CD4-positive, alpha-beta memory T cell (primary cell): Measurements from ENCODE around the gene DKK2. TPM values are rescaled to one million over a fixed set of nuclear protein-coding genes. Genes with fewer than 3 reads are reported as not detected.
A peak's percentile ranks its signal among the peaks of the same experiment; 100 is the strongest.

ENCODE experiments used
- CTCF ChIA-PET: fragments of 350-600 bp; sonication (Branson Sonifier 250); formaldehyde crosslinking; loops from one replicate; lab custom pipeline; 2021; ENCODE audit warnings: inconsistent platforms; ENCODE audit not compliant: partially characterized antibody; lab: Charles Lee
- POLR2A ChIA-PET: fragments of 350-600 bp; sonication (Branson Sonifier 250); formaldehyde crosslinking; loops from one replicate; lab custom pipeline; 2021; ENCODE audit not compliant: partially characterized antibody; lab: Charles Lee
- DNase-seq, 5 donors: peaks; one replicate each; pipeline versions ENCODE4 v3.0.0 to v3.0.0-alpha.2; 2020 to 2022; ENCODE audit warnings: mixed read lengths in 1 of 5
- H3K27ac ChIP-seq: one replicate; pipeline ENCODE4 v1.7.0; 2013; ENCODE audit warnings: low read depth, low read length
- H3K27me3 ChIP-seq: 2 replicates; pipeline ENCODE4 v1.7.0; 2013; ENCODE audit warnings: mild to moderate bottlenecking, low read length, moderate library complexity; ENCODE audit not compliant: insufficient read depth
- H3K36me3 ChIP-seq: 2 replicates; pipeline ENCODE4 v1.7.0; 2013; ENCODE audit warnings: mild to moderate bottlenecking, low read length, moderate library complexity; ENCODE audit not compliant: insufficient read depth
- H3K4me1 ChIP-seq: 2 replicates; pipeline ENCODE4 v1.7.0; 2013; ENCODE audit warnings: mild to moderate bottlenecking, low read length, moderate library complexity; ENCODE audit not compliant: insufficient read depth
- H3K4me3 ChIP-seq, 2 donors: one replicate each; pipeline ENCODE4 v1.7.0; 2013; ENCODE audit warnings: low read length in 2 of 2, mild to moderate bottlenecking in 1 of 2
- H3K9me3 ChIP-seq, 2 donors: one replicate each; pipeline ENCODE4 v1.7.0; 2013; ENCODE audit warnings: low read length in 2 of 2, control low read depth in 1 of 2; ENCODE audit not compliant: control insufficient read depth in 1 of 2
- H3K27ac Mint-ChIP-seq, 7 donors: one replicate each; pipeline ENCODE4 v1.8.0; 2020 to 2021; ENCODE audit warnings: mixed read lengths in 7 of 7, mild to moderate bottlenecking in 6 of 7, inconsistent platforms in 3 of 7, moderate library complexity in 3 of 7
- H3K27me3 Mint-ChIP-seq, 2 donors: one replicate each; pipeline ENCODE4 v1.8.0; 2020 to 2021; ENCODE audit warnings: mixed read lengths in 2 of 2
- H3K36me3 Mint-ChIP-seq, 2 donors: one replicate each; pipeline ENCODE4 v1.8.0; 2020 to 2021; ENCODE audit warnings: mixed read lengths in 2 of 2, inconsistent platforms in 1 of 2, mild to moderate bottlenecking in 1 of 2
- H3K4me1 Mint-ChIP-seq, 4 donors: one replicate each; pipeline ENCODE4 v1.8.0; 2020 to 2021; ENCODE audit warnings: mixed read lengths in 4 of 4, mild to moderate bottlenecking in 1 of 4
- H3K4me3 Mint-ChIP-seq, 8 donors: one replicate each; pipeline ENCODE4 v1.8.0; 2020 to 2021; ENCODE audit warnings: mixed read lengths in 8 of 8, mild to moderate bottlenecking in 7 of 8, moderate library complexity in 6 of 8, inconsistent platforms in 3 of 8
- H3K9me3 Mint-ChIP-seq, 8 donors: one replicate each; pipeline ENCODE4 v1.8.0; 2020 to 2021; ENCODE audit warnings: mixed read lengths in 8 of 8, mild to moderate bottlenecking in 5 of 8, inconsistent platforms in 3 of 8, moderate library complexity in 1 of 8
- intact Hi-C: fragments of 100-400 bp; cut with micrococcal nuclease; formaldehyde crosslinking; loops from one replicate; pipeline ENCODE4 v1.15.1; 2023
- polyA plus RNA-seq, 2 donors: library from polyadenylated mRNA; unstranded; fragments of 300-500 nt; fragmentation: Illumina TruSeq; gene quantifications; one replicate each; pipeline ENCODE4 v1.2.3, GENCODE V29; 2021
- total RNA-seq, 2 experiments: library from RNA; stranded (reverse); gene quantifications; one replicate each; pipeline ENCODE4 v1.2.3, GENCODE V29; 2021

DKK2 gene
- total and polyA plus RNA-seq, 4 experiments from 2014 or later: not detected

DNA sequence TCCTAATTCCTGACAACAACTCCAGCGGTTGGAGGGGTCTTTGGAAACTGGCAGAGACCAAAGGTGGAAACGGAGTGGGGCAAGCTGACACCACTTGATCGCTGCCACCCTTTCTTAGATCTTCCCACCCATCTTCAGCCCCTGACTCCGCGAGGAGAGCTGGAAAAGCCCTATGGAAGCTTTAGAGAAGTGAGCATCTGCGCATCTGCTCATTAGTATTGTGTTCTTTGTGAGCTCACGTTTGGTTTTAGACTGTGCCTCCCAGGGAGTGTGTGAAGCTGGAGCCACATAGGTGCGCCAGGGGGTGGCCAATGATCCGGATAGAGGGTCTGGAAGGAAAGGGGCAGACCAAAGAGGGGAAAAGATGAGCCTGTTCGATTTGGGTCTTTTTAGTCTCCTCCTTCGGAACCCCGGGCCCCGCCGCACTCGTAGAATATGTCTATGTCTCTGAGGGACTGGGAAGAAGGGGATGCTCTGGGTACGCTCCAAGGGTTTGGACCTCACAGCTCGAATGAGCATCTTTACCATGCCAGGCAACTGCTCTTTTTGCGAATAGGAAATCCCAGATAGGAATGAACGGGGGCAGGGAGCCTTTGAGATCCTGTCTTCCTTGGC, 578 bp upstream of the DKK2 start:
- Histone ChIP-seq H3K4me1 (peaks cover 12% of the 10 kb centered on the region), H3K4me3 (no peak overlapping the region), H3K27ac (no peak overlapping the region), H3K9me3 (no peaks in the 10 kb centered on the region), H3K27me3 (peaks cover 6% of the 10 kb centered on the region), H3K36me3 (no peaks in the 10 kb centered on the region)
- ChIA-PET CTCF (no interaction called here), POLR2A (no interaction called here)
- H3K9me3 Mint-ChIP-seq: peaks cover 0 to 6% (median 0%) of the 10 kb centered on the region in 8 donors
- peak overlapping the region in 7 of 8 donors; percentile 25 to 85 (median 76) for H3K4me3 Mint-ChIP-seq
- no peak for DNase-seq
- intact Hi-C loops: no loop called here
- H3K27me3 Mint-ChIP-seq: peaks cover 31 to 42% of the 10 kb centered on the region in 2 donors
- peaks cover 7 to 36% (median 16%) of the 10 kb centered on the region in 4 donors for H3K4me1 Mint-ChIP-seq
- H3K36me3 Mint-ChIP-seq: no peaks in the 10 kb centered on the region
- H3K27ac Mint-ChIP-seq: no peak overlapping the region

GRCh38 chr4:107034996-107035818, 906 bp downstream of the DKK2 start:
- peak overlapping the region in 1 of 7 donors; percentile 37 for H3K27ac Mint-ChIP-seq
- intact Hi-C loops: no loop called here
- H3K9me3 Mint-ChIP-seq: peaks cover 0 to 6% (median 0%) of the 10 kb centered on the region in 8 donors
- H3K4me3 Mint-ChIP-seq: peak overlapping the region in 7 of 8 donors; percentile 36 to 85 (median 77)
- H3K36me3 Mint-ChIP-seq: no peaks in the 10 kb centered on the region
- Histone ChIP-seq H3K36me3 (no peaks in the 10 kb centered on the region), H3K27ac (no peak overlapping the region), H3K27me3 (peaks cover 6% of the 10 kb centered on the region), H3K4me3 (no peak overlapping the region), H3K4me1 (peaks cover 12% of the 10 kb centered on the region), H3K9me3 (no peaks in the 10 kb centered on the region)
- H3K27me3 Mint-ChIP-seq: peaks cover 30 to 39% of the 10 kb centered on the region in 2 donors
- DNase-seq: no peak
- POLR2A ChIA-PET: no interaction called here
- H3K4me1 Mint-ChIP-seq: peaks cover 7 to 36% (median 16%) of the 10 kb centered on the region in 4 donors
- CTCF ChIA-PET: no interaction called here

DNA sequence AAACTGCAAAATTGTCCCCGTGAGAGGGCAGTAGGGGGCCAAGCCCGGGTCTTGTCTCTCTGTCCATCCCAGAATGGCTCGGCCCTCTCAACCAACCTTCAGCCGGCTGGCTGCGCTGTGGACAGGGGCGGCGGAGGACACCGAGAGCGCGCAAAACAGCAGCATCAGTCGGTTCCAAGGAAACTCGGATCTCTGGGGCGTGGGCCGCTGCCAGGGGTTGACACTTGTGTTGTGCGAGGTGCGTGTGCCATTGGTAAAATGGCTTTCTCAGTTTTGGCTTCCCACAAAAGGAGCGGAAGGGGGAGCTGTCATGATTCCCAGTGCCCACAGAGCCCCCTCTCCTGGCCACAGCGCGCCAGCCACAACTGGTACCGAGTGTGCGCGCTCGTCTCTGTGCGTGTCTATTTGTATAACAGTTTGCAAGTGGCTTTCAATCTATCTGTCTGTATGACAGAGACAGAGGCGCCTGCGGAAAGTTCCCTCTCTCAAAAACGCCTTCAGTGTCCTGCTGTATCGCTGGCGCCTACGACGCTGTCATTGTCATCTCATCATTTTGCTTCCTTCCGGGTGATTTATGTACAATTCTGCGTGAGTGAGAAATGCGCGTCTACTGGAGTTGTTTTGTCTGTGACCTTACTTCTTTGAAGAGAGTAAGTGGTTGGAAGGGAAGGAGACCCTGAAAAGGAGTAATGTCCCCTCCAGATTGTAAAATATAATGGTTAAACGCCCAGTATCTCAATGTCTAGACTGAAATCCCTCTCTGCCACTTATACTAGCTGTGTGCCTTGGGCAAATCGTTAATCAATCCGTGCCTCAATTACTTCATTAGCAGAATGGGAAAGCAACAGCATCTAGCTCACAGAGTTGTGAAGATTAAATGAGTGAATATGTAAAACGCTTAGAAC, 1.8 kb downstream of the DKK2 start:
- Mint-ChIP-seq H3K4me1 (peaks cover 7 to 36% (median 16%) of the 10 kb centered on the region in 4 donors), H3K36me3 (no peaks in the 10 kb centered on the region), H3K27me3 (peaks cover 27 to 38% of the 10 kb centered on the region in 2 donors), H3K4me3 (peak overlapping the region in 7 of 8 donors; percentile 21 to 82 (median 54)), H3K27ac (no peak overlapping the region), H3K9me3 (peaks cover 0 to 6% (median 0%) of the 10 kb centered on the region in 8 donors)
- peaks cover 12% of the 10 kb centered on the region for H3K4me1 ChIP-seq
- ChIA-PET POLR2A (no interaction called here), CTCF (no interaction called here)
- H3K36me3 ChIP-seq: no peaks in the 10 kb centered on the region
- no peak overlapping the region for H3K4me3 ChIP-seq
- DNase-seq: no peak
- peaks cover 6% of the 10 kb centered on the region for H3K27me3 ChIP-seq
- H3K27ac ChIP-seq: no peak overlapping the region
- intact Hi-C loops: no loop called here
- H3K9me3 ChIP-seq: no peaks in the 10 kb centered on the region

GRCh38 chr4:107027379-107027778, 8.7 kb downstream of the DKK2 start:
- intact Hi-C loops: no loop called here
- H3K27ac ChIP-seq: no peak overlapping the region
- no peaks in the 10 kb centered on the region for H3K4me1 ChIP-seq
- H3K4me3 ChIP-seq: no peak overlapping the region
- H3K27me3 ChIP-seq: no peaks in the 10 kb centered on the region
- Mint-ChIP-seq H3K4me1 (no peaks in the 10 kb centered on the region), H3K9me3 (no peaks in the 10 kb centered on the region), H3K27me3 (peaks cover 0 to 2% of the 10 kb centered on the region in 2 donors), H3K36me3 (no peaks in the 10 kb centered on the region), H3K27ac (no peak overlapping the region), H3K4me3 (no peak overlapping the region)
- CTCF ChIA-PET: no interaction called here
- DNase-seq: no peak
- H3K36me3 ChIP-seq: no peaks in the 10 kb centered on the region
- no peaks in the 10 kb centered on the region for H3K9me3 ChIP-seq
- POLR2A ChIA-PET: no interaction called here

- H3K27ac ChIP-seq: no peak overlapping the region
- CTCF ChIA-PET: no interaction called here
- POLR2A ChIA-PET: no interaction called here
- no peak overlapping the region for H3K4me3 ChIP-seq
- no peaks in the 10 kb centered on the region for H3K36me3 ChIP-seq
- no peaks in the 10 kb centered on the region for H3K9me3 ChIP-seq
- H3K27me3 ChIP-seq: no peaks in the 10 kb centered on the region
- Mint-ChIP-seq H3K4me1 (no peaks in the 10 kb centered on the region), H3K9me3 (peaks cover 0 to 3% (median 0%) of the 10 kb centered on the region in 8 donors), H3K27ac (no peak overlapping the region), H3K27me3 (peaks cover 0 to 7% of the 10 kb centered on the region in 2 donors), H3K36me3 (no peaks in the 10 kb centered on the region), H3K4me3 (no peak overlapping the region)
- no peaks in the 10 kb centered on the region for H3K4me1 ChIP-seq
- intact Hi-C loops: no loop called here
- no peak for DNase-seq
Measured at GRCh38 chr4:107018344-107018735, 17.8 kb downstream of the DKK2 start.

DNA sequence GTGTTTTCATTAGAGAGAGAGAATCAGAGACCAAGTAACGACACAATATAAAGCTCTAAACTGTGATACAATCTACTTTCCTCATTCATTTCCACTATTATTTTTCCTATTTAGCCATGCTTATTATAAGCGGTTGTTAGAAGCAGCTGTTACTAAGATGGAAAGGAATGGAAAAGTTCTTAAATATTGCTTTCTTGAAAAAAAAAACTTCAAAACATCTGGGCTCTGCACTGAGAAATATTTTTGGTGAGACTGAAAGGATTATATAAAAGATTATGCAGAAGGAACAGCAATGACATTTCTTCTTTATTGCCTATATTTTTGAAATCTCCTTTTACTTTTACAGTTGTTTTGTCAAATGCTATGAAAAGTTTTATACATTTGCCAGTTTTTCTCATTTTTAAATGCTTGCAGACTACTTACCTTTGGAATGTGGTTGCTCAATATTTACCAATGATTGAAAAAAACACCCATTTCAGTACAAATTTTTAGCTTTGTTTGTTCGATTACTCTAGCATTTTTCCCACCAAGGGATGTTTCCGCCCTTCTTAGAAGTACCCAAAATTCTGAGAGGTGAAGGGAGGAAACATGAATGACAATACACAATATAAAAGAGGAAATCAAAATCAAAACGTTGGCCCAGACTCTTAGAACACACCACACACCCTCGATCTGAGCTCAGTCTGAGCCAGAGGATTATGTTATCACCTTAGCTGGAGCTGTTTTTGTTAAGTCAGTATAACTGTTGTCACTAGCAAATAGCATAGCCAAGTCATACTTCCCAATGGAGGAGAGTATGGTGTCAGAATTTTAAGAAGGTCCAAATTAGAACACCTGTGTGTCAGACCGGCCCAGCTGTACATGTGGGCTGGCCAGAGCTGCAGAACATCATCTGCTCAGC, 18.4 kb downstream of the DKK2 start:
- Histone ChIP-seq H3K9me3 (no peaks in the 10 kb centered on the region), H3K4me1 (no peaks in the 10 kb centered on the region), H3K27ac (no peak overlapping the region), H3K27me3 (no peaks in the 10 kb centered on the region), H3K36me3 (no peaks in the 10 kb centered on the region), H3K4me3 (no peak overlapping the region)
- no peak overlapping the region for H3K27ac Mint-ChIP-seq
- ChIA-PET CTCF (no interaction called here), POLR2A (no interaction called here)
- DNase-seq: no peak
- intact Hi-C loops: no loop called here
- no peaks in the 10 kb centered on the region for H3K4me1 Mint-ChIP-seq
- H3K9me3 Mint-ChIP-seq: peaks cover 0 to 4% (median 0%) of the 10 kb centered on the region in 8 donors
- no peaks in the 10 kb centered on the region for H3K36me3 Mint-ChIP-seq
- peaks cover 0 to 6% of the 10 kb centered on the region in 2 donors for H3K27me3 Mint-ChIP-seq
- no peak overlapping the region for H3K4me3 Mint-ChIP-seq
